Naive thymus-derived CD8-positive, alpha-beta T cell (primary cell): ENCODE results near the gene AAK1. TPM values are rescaled to one million over a fixed set of nuclear protein-coding genes. Genes with fewer than 3 reads are reported as not detected.

Source experiments
- polyA plus RNA-seq, 3 donors: library from polyadenylated mRNA; unstranded; fragments of 300-500 nt; fragmentation: Illumina TruSeq; gene quantifications; one replicate each; pipeline ENCODE4 v1.2.3, GENCODE V29; 2021
- total RNA-seq, 8 experiments: library from RNA in 2 of 8; stranded (reverse) in 2 of 8; gene quantifications; one replicate each; pipeline ENCODE4 v1.2.3 and lab custom pipeline; 2021 to 2026

Gene AAK1
- total and polyA plus RNA-seq, 5 experiments from 2014 or later = 59.8 to 222 (median 106) TPM

Other genes starting within 250 kb of the AAK1 start
- gene NFU1, start 206.3 kb downstream of the AAK1 start, total RNA-seq = 10 to 100 TPM; 29.6 to 32.7 TPM
- gene NFU1, start 206.3 kb downstream of the AAK1 start, polyA plus RNA-seq = 10 to 100 TPM; 78.6 to 96.9 (median 88.9) TPM
- gene ANXA4, start 98.4 kb upstream of the AAK1 start, total RNA-seq = 10 to 100 TPM in 1 of 2 experiments, 1 to 10 TPM in 1; 8.0 to 10.0 TPM
- 10 to 100 TPM in 1 of 3 donors, 1 to 10 TPM in 2; 2.9 to 15.8 (median 3.8) TPM for gene ANXA4, start 98.4 kb upstream of the AAK1 start, polyA plus RNA-seq
- gene GMCL1, start 185.9 kb upstream of the AAK1 start, total RNA-seq = 10 to 100 TPM; 30.8 to 37.7 TPM
- 10 to 100 TPM; 30.2 to 45.3 (median 41.4) TPM for gene GMCL1, start 185.9 kb upstream of the AAK1 start, polyA plus RNA-seq